Karpas-422 (cell line): ENCODE results near the gene ANO10. TPM values are rescaled to one million over a fixed set of nuclear protein-coding genes. Genes with fewer than 3 reads are reported as not detected.

Source experiments
- DNase-seq: peaks from one replicate; pipeline ENCODE4 v3.0.0-alpha.2; 2015
- H2AFZ ChIP-seq: fragments of 200-600 bp; sonication (generic); 2 replicates; pipeline ENCODE4 v1.6.1; 2014; ENCODE audit warnings: antibody characterized with exemption, low read length, mixed read lengths
- H3K27ac ChIP-seq: fragments of 200-600 bp; sonication (generic); 2 replicates; pipeline ENCODE4 v1.5.1; 2014; ENCODE audit warnings: mild to moderate bottlenecking, low read length, moderate library complexity
- H3K27me3 ChIP-seq: fragments of 200-600 bp; sonication (generic); 2 replicates; pipeline ENCODE4 v1.6.1; 2014; ENCODE audit warnings: low read length, mixed read lengths
- H3K36me3 ChIP-seq: fragments of 200-600 bp; sonication (generic); 2 replicates; pipeline ENCODE4 v1.6.1; 2014; ENCODE audit warnings: low read length, mixed read lengths; ENCODE audit not compliant: insufficient read depth
- H3K4me1 ChIP-seq: fragments of 200-600 bp; sonication (generic); 2 replicates; pipeline ENCODE4 v1.6.1; 2014; ENCODE audit warnings: mild to moderate bottlenecking, low read length, mixed read lengths
- H3K4me2 ChIP-seq: fragments of 200-600 bp; sonication (generic); 2 replicates; pipeline ENCODE4 v1.6.1; 2014; ENCODE audit warnings: low read length, low read depth, mild to moderate bottlenecking; ENCODE audit not compliant: poor library complexity, severe bottlenecking
- H3K4me3 ChIP-seq: fragments of 200-600 bp; sonication (generic); 2 replicates; pipeline ENCODE4 v1.5.1; 2014; ENCODE audit warnings: mild to moderate bottlenecking, antibody characterized with exemption, low read length, mixed read lengths
- H3K79me2 ChIP-seq: fragments of 200-600 bp; sonication (generic); 2 replicates; pipeline ENCODE4 v1.6.1; 2014; ENCODE audit warnings: mild to moderate bottlenecking, low read length, mixed read lengths
- H3K9ac ChIP-seq: fragments of 200-600 bp; sonication (generic); 2 replicates; pipeline ENCODE4 v1.6.0; 2014; ENCODE audit warnings: low read length
- H3K9me2 ChIP-seq: fragments of 200-600 bp; sonication (generic), shearing (Covaris generic); replicated peaks from 2 replicates; pipeline ENCODE4 v1.6.0; 2014; ENCODE audit warnings: mild to moderate bottlenecking, low read length, moderate library complexity; ENCODE audit not compliant: insufficient read depth
- H3K9me3 ChIP-seq: fragments of 300-700, 200-600 bp; sonication (generic); 2 replicates; pipeline ENCODE4 v1.6.1; 2014; ENCODE audit warnings: low read length, mixed read lengths
- H4K20me1 ChIP-seq: fragments of 200-600 bp; sonication (generic); 2 replicates; pipeline ENCODE4 v1.6.1; 2014; ENCODE audit warnings: mild to moderate bottlenecking, antibody characterized with exemption, low read length, low read depth; ENCODE audit not compliant: insufficient read depth
- total RNA-seq: library from RNA; depleted of rRNA; stranded (reverse); fragments of >200 nt; shearing (Covaris generic); gene quantifications from 2 replicates; pipeline ENCODE4 v1.2.3, GENCODE V29; 2014; ENCODE audit warnings: low replicate concordance

The ANO10 gene
- total RNA-seq, 1 experiment from 2014 or later = 3.2 TPM

DNA sequence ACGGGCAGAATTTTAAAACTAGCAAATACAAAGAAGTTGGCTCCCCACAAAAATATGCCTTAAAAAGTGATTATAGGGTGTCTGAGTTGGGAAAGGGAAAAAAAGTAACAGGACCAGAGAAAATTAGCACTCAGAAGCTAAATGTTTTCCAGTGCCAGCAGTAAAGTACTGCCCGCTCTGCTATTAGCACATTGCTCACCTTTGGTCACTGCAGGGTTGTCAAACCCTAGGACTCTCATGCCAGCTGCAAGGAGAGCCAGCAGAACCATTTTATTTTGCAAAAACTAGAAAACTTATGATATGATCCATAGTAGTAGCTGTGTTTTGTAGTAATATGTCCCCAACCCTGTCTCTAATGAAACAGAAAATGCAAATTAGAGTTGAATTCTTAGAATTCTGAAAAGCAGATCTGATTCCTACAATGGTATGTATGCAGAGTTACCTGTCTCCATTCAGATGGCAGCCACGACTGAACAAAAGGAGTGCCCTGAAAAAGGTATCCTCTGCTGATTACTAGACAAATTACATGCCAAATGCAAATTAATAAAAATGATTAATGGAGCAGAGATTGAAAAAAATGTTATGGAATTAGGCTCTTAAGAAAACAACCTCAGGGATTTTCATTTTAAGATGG lies 185.2 kb downstream of the ANO10 start:
- H2AFZ ChIP-seq = no peak overlapping the region
- H3K9me3 ChIP-seq = no peaks in the 10 kb centered on the region
- H3K4me1 ChIP-seq = no peaks in the 10 kb centered on the region
- no peak overlapping the region for H3K27ac ChIP-seq
- no peaks in the 10 kb centered on the region for H3K36me3 ChIP-seq
- H3K9ac ChIP-seq = no peak overlapping the region
- DNase-seq = no peak
- H3K79me2 ChIP-seq = no peaks in the 10 kb centered on the region
- H4K20me1 ChIP-seq = no peaks in the 10 kb centered on the region
- no peak overlapping the region for H3K4me3 ChIP-seq
- H3K27me3 ChIP-seq = no peaks in the 10 kb centered on the region
- H3K4me2 ChIP-seq = no peak overlapping the region
- H3K9me2 ChIP-seq = no peaks in the 10 kb centered on the region

DNA sequence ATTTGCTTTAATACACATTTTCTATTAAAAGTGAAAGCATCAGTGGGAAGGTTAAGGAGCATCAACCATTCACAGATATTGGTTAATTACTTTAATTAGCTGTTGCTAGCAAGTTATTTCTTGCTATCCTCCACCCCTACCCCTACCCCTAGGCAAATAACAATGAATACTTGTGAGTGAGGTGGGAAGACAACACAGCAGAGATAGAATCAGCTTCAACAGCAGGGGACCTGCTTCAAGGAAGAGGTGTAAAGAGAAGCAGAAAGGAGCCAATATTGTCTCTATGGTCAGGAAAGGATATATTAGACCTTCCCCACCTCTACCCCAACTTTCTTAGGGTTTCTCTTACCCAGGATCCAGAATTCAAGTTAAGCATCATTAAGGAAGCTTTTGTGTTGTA lies 186.1 kb downstream of the ANO10 start:
- no peak for DNase-seq
- H3K9me2 ChIP-seq = no peaks in the 10 kb centered on the region
- no peaks in the 10 kb centered on the region for H4K20me1 ChIP-seq
- H3K36me3 ChIP-seq = no peaks in the 10 kb centered on the region
- no peak overlapping the region for H3K4me2 ChIP-seq
- H2AFZ ChIP-seq = no peak overlapping the region
- H3K4me1 ChIP-seq = no peaks in the 10 kb centered on the region
- H3K27me3 ChIP-seq = no peaks in the 10 kb centered on the region
- H3K79me2 ChIP-seq = no peaks in the 10 kb centered on the region
- no peaks in the 10 kb centered on the region for H3K9me3 ChIP-seq
- H3K27ac ChIP-seq = no peak overlapping the region
- no peak overlapping the region for H3K4me3 ChIP-seq
- no peak overlapping the region for H3K9ac ChIP-seq

DNA sequence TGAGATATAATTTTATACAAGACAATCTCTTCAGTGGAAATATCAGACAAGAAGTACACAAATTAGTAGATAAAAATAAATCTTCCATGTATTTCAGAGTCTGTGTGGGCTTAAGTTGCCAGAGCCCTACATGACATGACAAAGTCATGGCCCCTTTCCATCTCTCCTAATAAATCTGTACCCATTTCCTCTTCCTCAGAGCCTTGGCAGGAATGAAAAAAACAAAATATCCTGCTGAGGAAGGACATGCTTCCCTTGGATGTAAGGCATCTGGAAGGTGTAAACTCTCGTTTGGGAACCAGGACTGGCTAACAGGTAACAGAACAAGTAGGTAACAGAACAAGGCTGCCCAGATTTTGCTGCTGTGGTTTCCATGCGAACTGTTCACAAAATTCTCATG lies 187.4 kb downstream of the ANO10 start:
- H3K9me3 ChIP-seq = no peaks in the 10 kb centered on the region
- no peak overlapping the region for H3K9ac ChIP-seq
- no peak overlapping the region for H3K27ac ChIP-seq
- no peaks in the 10 kb centered on the region for H3K4me1 ChIP-seq
- H4K20me1 ChIP-seq = no peaks in the 10 kb centered on the region
- H3K36me3 ChIP-seq = no peaks in the 10 kb centered on the region
- no peaks in the 10 kb centered on the region for H3K9me2 ChIP-seq
- H3K79me2 ChIP-seq = no peaks in the 10 kb centered on the region
- no peak for DNase-seq
- H3K4me2 ChIP-seq = no peak overlapping the region
- no peak overlapping the region for H3K4me3 ChIP-seq
- H2AFZ ChIP-seq = no peak overlapping the region
- no peaks in the 10 kb centered on the region for H3K27me3 ChIP-seq

DNA sequence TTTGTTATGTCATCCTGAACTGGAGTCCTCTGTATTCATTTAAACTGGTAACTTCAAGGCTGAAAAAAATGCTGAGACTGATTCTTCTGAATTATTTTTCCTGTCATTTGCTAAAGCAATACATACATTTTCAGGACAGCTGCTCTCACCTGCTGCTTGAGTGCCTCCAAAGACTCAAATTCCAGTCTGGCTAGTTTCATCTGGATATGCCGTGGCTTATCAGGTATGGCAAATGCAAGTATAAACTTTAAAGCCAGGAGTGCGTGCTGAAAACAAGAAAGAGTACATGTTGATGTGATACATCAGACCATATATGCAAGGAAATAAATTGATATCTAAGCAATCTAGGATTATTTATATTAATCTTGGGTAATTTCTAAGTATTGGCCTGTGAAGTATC lies 189.3 kb downstream of the ANO10 start:
- no peak overlapping the region for H3K27ac ChIP-seq
- H3K27me3 ChIP-seq = no peaks in the 10 kb centered on the region
- no peaks in the 10 kb centered on the region for H3K4me1 ChIP-seq
- DNase-seq = no peak
- H3K4me3 ChIP-seq = no peak overlapping the region
- no peaks in the 10 kb centered on the region for H3K9me2 ChIP-seq
- H4K20me1 ChIP-seq = no peaks in the 10 kb centered on the region
- no peak overlapping the region for H3K4me2 ChIP-seq
- no peaks in the 10 kb centered on the region for H3K9me3 ChIP-seq
- H3K79me2 ChIP-seq = no peaks in the 10 kb centered on the region
- no peak overlapping the region for H2AFZ ChIP-seq
- H3K9ac ChIP-seq = no peak overlapping the region
- no peaks in the 10 kb centered on the region for H3K36me3 ChIP-seq

DNA sequence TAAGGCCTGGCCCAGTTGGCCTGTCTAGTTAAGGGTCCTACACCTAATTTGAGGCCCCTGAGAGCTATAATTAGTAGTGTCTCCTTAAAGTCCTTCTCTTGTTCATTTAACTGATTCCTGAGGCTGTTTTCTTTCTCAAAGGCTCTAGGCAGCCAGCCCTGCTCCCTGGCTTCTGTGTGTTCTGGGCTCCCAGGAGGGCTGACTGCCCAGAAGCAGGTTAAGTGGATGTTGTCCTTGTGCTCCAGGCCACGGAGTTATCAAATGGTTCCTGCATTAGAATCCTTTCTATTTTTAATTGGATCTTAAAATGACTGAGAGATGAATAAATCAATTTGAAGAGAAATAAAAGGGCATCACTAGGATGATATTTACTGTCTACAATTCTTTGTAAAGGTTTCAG lies 195.4 kb downstream of the ANO10 start:
- no peak for DNase-seq
- no peaks in the 10 kb centered on the region for H3K9me3 ChIP-seq
- H3K27me3 ChIP-seq = no peaks in the 10 kb centered on the region
- H3K4me2 ChIP-seq = no peak overlapping the region
- H3K27ac ChIP-seq = no peak overlapping the region
- no peak overlapping the region for H3K9ac ChIP-seq
- no peak overlapping the region for H3K4me3 ChIP-seq
- no peaks in the 10 kb centered on the region for H4K20me1 ChIP-seq
- H3K36me3 ChIP-seq = no peaks in the 10 kb centered on the region
- no peaks in the 10 kb centered on the region for H3K4me1 ChIP-seq
- no peak overlapping the region for H2AFZ ChIP-seq
- no peaks in the 10 kb centered on the region for H3K79me2 ChIP-seq
- H3K9me2 ChIP-seq = no peaks in the 10 kb centered on the region

DNA sequence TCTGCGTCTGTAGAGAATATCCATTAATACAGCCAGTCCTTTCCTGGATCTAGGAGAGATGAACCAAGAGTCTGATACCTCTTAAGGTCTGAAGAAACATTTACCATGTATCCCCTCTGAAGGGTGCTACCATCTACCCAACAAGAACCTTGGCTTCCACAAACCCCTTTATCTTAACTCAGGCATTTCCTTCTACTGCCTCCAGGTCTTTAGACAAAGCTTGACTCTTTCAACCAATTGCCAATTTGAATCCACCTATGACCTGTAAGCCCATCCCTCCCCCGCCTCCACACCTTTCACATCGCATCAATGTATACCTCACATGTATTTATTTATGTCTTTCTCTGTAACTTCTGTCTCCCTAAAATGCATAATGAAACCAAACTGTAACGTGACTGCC lies 196.0 kb downstream of the ANO10 start:
- no peak overlapping the region for H2AFZ ChIP-seq
- no peak overlapping the region for H3K4me2 ChIP-seq
- H3K9me2 ChIP-seq = no peaks in the 10 kb centered on the region
- H3K27me3 ChIP-seq = no peaks in the 10 kb centered on the region
- no peaks in the 10 kb centered on the region for H3K36me3 ChIP-seq
- DNase-seq = no peak
- H4K20me1 ChIP-seq = no peaks in the 10 kb centered on the region
- H3K9ac ChIP-seq = no peak overlapping the region
- no peak overlapping the region for H3K4me3 ChIP-seq
- H3K9me3 ChIP-seq = no peaks in the 10 kb centered on the region
- H3K79me2 ChIP-seq = no peaks in the 10 kb centered on the region
- no peaks in the 10 kb centered on the region for H3K4me1 ChIP-seq
- H3K27ac ChIP-seq = no peak overlapping the region

DNA sequence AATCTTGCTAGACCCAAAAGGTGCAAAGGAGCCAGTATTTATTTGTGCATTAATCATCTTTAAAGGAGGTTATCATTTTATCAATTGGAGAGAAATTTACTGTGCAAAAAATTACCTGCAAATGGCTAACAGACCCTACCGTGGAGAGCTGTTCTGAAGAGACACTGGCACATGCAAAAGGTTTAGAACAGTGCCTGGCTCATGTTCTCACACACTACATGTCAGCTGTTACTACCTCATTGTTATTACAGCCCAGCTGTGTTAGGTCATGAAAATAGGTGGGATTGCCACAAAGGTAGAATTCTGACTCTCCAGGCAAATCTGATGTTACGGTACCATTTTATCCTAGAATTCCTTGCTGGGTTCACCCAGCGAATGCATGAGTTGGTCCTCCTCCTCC lies 198.2 kb downstream of the ANO10 start:
- no peak overlapping the region for H2AFZ ChIP-seq
- H3K79me2 ChIP-seq = no peaks in the 10 kb centered on the region
- H4K20me1 ChIP-seq = no peaks in the 10 kb centered on the region
- no peak for DNase-seq
- H3K4me3 ChIP-seq = no peak overlapping the region
- no peaks in the 10 kb centered on the region for H3K9me2 ChIP-seq
- H3K9ac ChIP-seq = no peak overlapping the region
- H3K36me3 ChIP-seq = no peaks in the 10 kb centered on the region
- no peaks in the 10 kb centered on the region for H3K4me1 ChIP-seq
- no peaks in the 10 kb centered on the region for H3K27me3 ChIP-seq
- no peaks in the 10 kb centered on the region for H3K9me3 ChIP-seq
- H3K27ac ChIP-seq = no peak overlapping the region
- H3K4me2 ChIP-seq = no peak overlapping the region

DNA sequence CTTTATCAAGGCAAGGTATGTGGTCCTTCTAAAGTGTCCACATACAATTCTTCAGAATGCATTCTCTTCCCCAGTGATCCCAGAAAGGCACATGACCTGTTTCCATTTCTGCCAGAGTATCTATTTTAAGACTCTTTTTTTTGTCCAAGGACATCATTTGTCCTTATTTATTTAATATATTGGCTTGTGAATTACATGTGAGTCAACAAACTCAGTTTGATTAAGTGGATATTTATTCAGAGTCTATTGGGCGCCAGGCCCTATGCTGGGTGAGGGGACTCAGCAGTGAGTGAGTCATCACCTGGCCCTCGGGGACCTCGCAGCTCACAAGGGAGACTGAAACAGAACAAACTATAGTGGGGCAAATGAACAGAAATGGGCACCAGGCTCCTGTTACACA lies 198.7 kb downstream of the ANO10 start:
- Histone ChIP-seq H3K36me3 (no peaks in the 10 kb centered on the region), H3K27ac (no peak overlapping the region)
- DNase-seq = no peak

More for the DNA sequence above, 198.7 kb downstream of the ANO10 start:
- Histone ChIP-seq H3K9me2 (no peaks in the 10 kb centered on the region), H3K4me1 (no peaks in the 10 kb centered on the region), H3K27me3 (no peaks in the 10 kb centered on the region), H3K4me2 (no peak overlapping the region), H4K20me1 (no peaks in the 10 kb centered on the region), H3K9ac (no peak overlapping the region), H3K79me2 (no peaks in the 10 kb centered on the region), H2AFZ (no peak overlapping the region), H3K9me3 (no peaks in the 10 kb centered on the region), H3K4me3 (no peak overlapping the region)
